Nephron (organoid): ENCODE results near the gene FOXL3.

Experiments
- H3K27ac Mint-ChIP-seq, 3 experiments: 2 replicates each; pipeline ENCODE4 v1.8.0; 2020; ENCODE audit warnings: mixed read lengths in 3 of 3, mild to moderate bottlenecking in 2 of 3, moderate library complexity in 1 of 3
- H3K27me3 Mint-ChIP-seq: 2 replicates; pipeline ENCODE4 v1.8.0; 2021; ENCODE audit warnings: low read depth, mild to moderate bottlenecking, moderate library complexity, mixed read lengths
- H3K36me3 Mint-ChIP-seq: 2 replicates; pipeline ENCODE4 v1.8.0; 2020; ENCODE audit warnings: low read depth, mixed read lengths
- H3K4me1 Mint-ChIP-seq: 2 replicates; pipeline ENCODE4 v1.8.0; 2020; ENCODE audit warnings: mixed read lengths
- H3K4me3 Mint-ChIP-seq, 3 experiments: 2 replicates each; pipeline ENCODE4 v1.8.0; 2020; ENCODE audit warnings: mild to moderate bottlenecking in 3 of 3, mixed read lengths in 3 of 3, moderate library complexity in 2 of 3
- H3K9me3 Mint-ChIP-seq: 2 replicates; pipeline ENCODE4 v1.8.0; 2020; ENCODE audit warnings: mixed read lengths
- CTCF ChIP-seq, 3 experiments: fragments of 200-600 bp; sonication (generic); IDR thresholded peaks; one replicate each; pipeline ENCODE4 v1.5.0; 2021; ENCODE audit warnings: antibody characterized with exemption in 3 of 3; ENCODE audit not compliant: unreplicated experiment in 3 of 3

FOXL3 gene

GRCh38 chr7:340200-340937 is 50.4 kb downstream of the FOXL3 start:
- Mint-ChIP-seq H3K9me3 (no peaks in the 10 kb centered on the region), H3K36me3 (no peaks in the 10 kb centered on the region), H3K27me3 (peaks cover 26% of the 10 kb centered on the region), H3K4me1 (peaks cover 15% of the 10 kb centered on the region), H3K4me3 (no peak overlapping the region), H3K27ac (no peak overlapping the region)
- no peak for TF ChIP-seq CTCF (IDR thresholded peaks at IDR 0.05; ENCODE audit: unreplicated experiment in 3 of 3)
